Neural progenitor cell (in vitro differentiated cells): Measurements from ENCODE around the gene MT1X.

Experiments
- EZH2 ChIP-seq: fragments of 200-600 bp; sonication (generic); IDR thresholded peaks from 2 replicates; pipeline ENCODE4 v1.6.1; 2017; ENCODE audit warnings: antibody characterized with exemption, mild to moderate bottlenecking, moderate library complexity
- EZH2phosphoT487 ChIP-seq: fragments of 200-600 bp; sonication (generic); IDR thresholded peaks from 2 replicates; pipeline ENCODE4 v1.6.1; 2017; ENCODE audit warnings: antibody characterized with exemption
- TF ChIP-seq, protein P1 (sequence below): fragments of 200-600 bp; sonication (generic); IDR thresholded peaks from 2 replicates; pipeline ENCODE4 v1.5.1; 2017; ENCODE audit warnings: antibody characterized with exemption, mild to moderate bottlenecking

DNA sequence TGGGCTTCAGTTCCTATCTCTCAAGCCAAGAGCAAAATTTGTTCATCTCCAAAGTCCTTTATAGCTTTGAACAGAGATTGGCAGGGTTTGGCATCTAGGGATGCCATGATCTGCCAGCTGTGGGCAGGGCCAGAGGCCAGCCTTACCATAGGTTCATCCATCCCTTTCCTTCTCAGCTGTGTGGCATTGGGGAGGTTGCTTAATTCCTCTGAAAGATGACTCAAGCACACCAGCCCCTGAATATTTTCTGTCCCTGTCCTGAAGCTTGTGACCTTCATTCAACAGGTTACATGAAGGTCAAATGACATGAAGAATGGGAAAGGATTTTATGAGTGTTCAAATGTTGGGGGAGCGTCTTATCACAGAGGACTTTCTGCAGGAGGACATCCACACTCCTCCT lies 17.8 kb upstream of the MT1X start:
- TF ChIP-seq, protein P1, sequence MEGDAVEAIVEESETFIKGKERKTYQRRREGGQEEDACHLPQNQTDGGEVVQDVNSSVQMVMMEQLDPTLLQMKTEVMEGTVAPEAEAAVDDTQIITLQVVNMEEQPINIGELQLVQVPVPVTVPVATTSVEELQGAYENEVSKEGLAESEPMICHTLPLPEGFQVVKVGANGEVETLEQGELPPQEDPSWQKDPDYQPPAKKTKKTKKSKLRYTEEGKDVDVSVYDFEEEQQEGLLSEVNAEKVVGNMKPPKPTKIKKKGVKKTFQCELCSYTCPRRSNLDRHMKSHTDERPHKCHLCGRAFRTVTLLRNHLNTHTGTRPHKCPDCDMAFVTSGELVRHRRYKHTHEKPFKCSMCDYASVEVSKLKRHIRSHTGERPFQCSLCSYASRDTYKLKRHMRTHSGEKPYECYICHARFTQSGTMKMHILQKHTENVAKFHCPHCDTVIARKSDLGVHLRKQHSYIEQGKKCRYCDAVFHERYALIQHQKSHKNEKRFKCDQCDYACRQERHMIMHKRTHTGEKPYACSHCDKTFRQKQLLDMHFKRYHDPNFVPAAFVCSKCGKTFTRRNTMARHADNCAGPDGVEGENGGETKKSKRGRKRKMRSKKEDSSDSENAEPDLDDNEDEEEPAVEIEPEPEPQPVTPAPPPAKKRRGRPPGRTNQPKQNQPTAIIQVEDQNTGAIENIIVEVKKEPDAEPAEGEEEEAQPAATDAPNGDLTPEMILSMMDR: no peak
- no peak for TF ChIP-seq EZH2
- no peak for TF ChIP-seq EZH2phosphoT487
